NCI-H748 (cell line): Measurements from ENCODE around the gene CARD11.

ENCODE experiments used
- DNase-seq: peaks from one replicate; lab custom pipeline; 2025; ENCODE audit not compliant: unreplicated experiment; lab: John Stamatoyannopoulos, UW

The CARD11 gene

GRCh38 chr7:2912684-2913439 lies 130.8 kb downstream of the CARD11 start:
- no peak for DNase-seq

- no peak for DNase-seq
Observed at GRCh38 chr7:2911466-2911865, 132.2 kb downstream of the CARD11 start.

GRCh38 chr7:2909471-2910039 lies 134.1 kb downstream of the CARD11 start:
- DNase-seq, result no peak

- DNase-seq, result no peak
Observed at GRCh38 chr7:2909043-2909442, 134.6 kb downstream of the CARD11 start.

- no peak for DNase-seq
Observed at GRCh38 chr7:2908103-2908683, 135.5 kb downstream of the CARD11 start.

- no peak for DNase-seq
Observed at GRCh38 chr7:2906197-2906931, 137.3 kb downstream of the CARD11 start.

- DNase-seq, result no peak
Observed at GRCh38 chr7:2905500-2905899, 138.2 kb downstream of the CARD11 start.

- DNase-seq, result no peak
Observed at GRCh38 chr7:2905027-2905426, 138.6 kb downstream of the CARD11 start.

GRCh38 chr7:2904202-2904601 lies 139.5 kb downstream of the CARD11 start:
- no peak for DNase-seq

- DNase-seq, result no peak
Observed at GRCh38 chr7:2903682-2904162, 139.9 kb downstream of the CARD11 start.

- no peak for DNase-seq
Observed at GRCh38 chr7:2897023-2897422, 146.6 kb downstream of the CARD11 start.

GRCh38 chr7:2896131-2896530 lies 147.5 kb downstream of the CARD11 start:
- no peak for DNase-seq

GRCh38 chr7:2894118-2894940 lies 149.3 kb downstream of the CARD11 start:
- peak; percentile 48 for DNase-seq

- no peak for DNase-seq
Observed at GRCh38 chr7:2893411-2893861, 150.2 kb downstream of the CARD11 start.

GRCh38 chr7:2892549-2892948 lies 151.1 kb downstream of the CARD11 start:
- DNase-seq, result peak; percentile 19

GRCh38 chr7:2887816-2888215 lies 155.9 kb downstream of the CARD11 start:
- DNase-seq, result no peak

GRCh38 chr7:2886900-2887299 lies 156.8 kb downstream of the CARD11 start:
- DNase-seq, result peak; percentile 78

- DNase-seq, result no peak
Observed at GRCh38 chr7:2886391-2886790, 157.3 kb downstream of the CARD11 start.

- peak; percentile 68 for DNase-seq
Observed at GRCh38 chr7:2884161-2884560, 159.5 kb downstream of the CARD11 start.

GRCh38 chr7:2883101-2883500 lies 160.6 kb downstream of the CARD11 start:
- no peak for DNase-seq

GRCh38 chr7:2882111-2882510 lies 161.6 kb downstream of the CARD11 start:
- DNase-seq, result no peak
